ENCODE results near the gene ODC1.

ODC1 gene

DNA sequence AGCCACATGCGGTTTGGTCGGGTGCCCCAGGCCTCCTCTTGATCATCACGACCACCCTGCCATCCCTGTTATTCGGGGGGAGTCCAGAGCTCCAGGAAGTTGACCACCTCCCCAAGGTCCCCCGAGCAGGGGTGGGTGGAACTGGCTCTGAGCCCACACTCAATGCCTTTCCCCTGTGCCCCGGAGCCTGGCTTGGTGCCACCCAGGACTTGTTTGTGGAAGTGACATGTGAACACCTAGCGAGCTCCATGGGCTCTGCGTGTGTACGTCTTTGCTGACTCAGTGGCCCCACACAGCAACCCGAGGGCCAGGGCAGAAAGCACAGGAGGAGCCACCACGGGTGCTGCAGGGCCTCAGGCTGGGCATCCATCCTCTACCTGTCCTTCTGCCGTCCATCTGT is 32.5 kb downstream of the ODC1 start:
- WGBS (ENCODE audit: insufficient coverage, insufficient read length), result no CpG with 5 or more reads among the region's 12 CpGs
- H3K36me3 ChIP-seq (ENCODE audit: control insufficient read depth, insufficient read depth, low read length), result peaks cover 2% of the 10 kb centered on the region; the same call in 1 of the 2 replicates
- no peak for DNase-seq (ENCODE audit: low read depth, low spot score)
- no peaks in the 10 kb centered on the region for H3K9me3 ChIP-seq (ENCODE audit: control insufficient read depth, insufficient read depth, low read length)
- no peaks in the 10 kb centered on the region for H3K4me1 ChIP-seq (ENCODE audit: control insufficient read depth, insufficient read depth, low read length)
- H3K27me3 ChIP-seq (ENCODE audit: control insufficient read depth, insufficient read depth, low read length), result no peaks in the 10 kb centered on the region
- H3K27ac ChIP-seq (ENCODE audit: low read length), result no peak overlapping the region
- H3K4me3 ChIP-seq (ENCODE audit: low read length), result no peak overlapping the region

- H3K4me3 ChIP-seq (ENCODE audit: low read length), result no peak overlapping the region
- no peak for DNase-seq (ENCODE audit: low read depth, low spot score)
- peaks cover 2% of the 10 kb centered on the region; the same call in 1 of the 2 replicates for H3K36me3 ChIP-seq (ENCODE audit: control insufficient read depth, insufficient read depth, low read length)
- no peaks in the 10 kb centered on the region for H3K4me1 ChIP-seq (ENCODE audit: control insufficient read depth, insufficient read depth, low read length)
- H3K9me3 ChIP-seq (ENCODE audit: control insufficient read depth, insufficient read depth, low read length), result no peaks in the 10 kb centered on the region
- H3K27me3 ChIP-seq (ENCODE audit: control insufficient read depth, insufficient read depth, low read length), result no peaks in the 10 kb centered on the region
- no peak overlapping the region for H3K27ac ChIP-seq (ENCODE audit: low read length)
- WGBS (ENCODE audit: insufficient coverage, insufficient read length), result no CpG with 5 or more reads among the region's 8 CpGs
Observed at GRCh38 chr2:10415048-10415447, 33.1 kb downstream of the ODC1 start.

DNA sequence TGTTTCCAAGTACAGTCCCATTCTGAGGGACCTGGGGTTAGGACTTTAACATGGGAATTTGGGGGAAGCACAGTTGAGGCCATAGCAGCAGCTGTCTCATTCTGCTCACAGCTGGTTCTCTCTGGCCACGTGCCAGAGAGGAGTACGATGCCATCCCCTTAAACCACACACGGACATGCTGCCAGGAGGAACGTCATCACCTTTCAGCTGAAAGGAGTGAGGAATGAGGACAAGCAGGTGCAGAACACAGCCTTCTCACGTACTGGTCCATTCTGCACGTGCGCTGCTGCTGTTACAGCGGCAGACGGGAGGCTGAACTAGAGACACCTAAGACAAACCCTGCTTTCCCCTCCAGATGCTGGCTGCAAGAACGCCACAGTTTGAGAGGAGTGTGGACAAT is 33.5 kb downstream of the ODC1 start:
- Histone ChIP-seq H3K4me3 (ENCODE audit: low read length) (no peak overlapping the region), H3K4me1 (ENCODE audit: control insufficient read depth, insufficient read depth, low read length) (no peaks in the 10 kb centered on the region), H3K27me3 (ENCODE audit: control insufficient read depth, insufficient read depth, low read length) (no peaks in the 10 kb centered on the region), H3K9me3 (ENCODE audit: control insufficient read depth, insufficient read depth, low read length) (no peaks in the 10 kb centered on the region), H3K36me3 (ENCODE audit: control insufficient read depth, insufficient read depth, low read length) (no peaks in the 10 kb centered on the region; the same call in 1 of the 2 replicates), H3K27ac (ENCODE audit: low read length) (no peak overlapping the region)
- no peak for DNase-seq (ENCODE audit: low read depth, low spot score)
- no CpG with 5 or more reads among the region's 10 CpGs for WGBS (ENCODE audit: insufficient coverage, insufficient read length)

- WGBS (ENCODE audit: insufficient coverage, insufficient read length), result no CpG with 5 or more reads among the region's 7 CpGs
- Histone ChIP-seq H3K27me3 (ENCODE audit: control insufficient read depth, insufficient read depth, low read length) (no peaks in the 10 kb centered on the region), H3K9me3 (ENCODE audit: control insufficient read depth, insufficient read depth, low read length) (no peaks in the 10 kb centered on the region), H3K4me3 (ENCODE audit: low read length) (no peak overlapping the region), H3K27ac (ENCODE audit: low read length) (no peak overlapping the region), H3K36me3 (ENCODE audit: control insufficient read depth, insufficient read depth, low read length) (no peaks in the 10 kb centered on the region), H3K4me1 (ENCODE audit: control insufficient read depth, insufficient read depth, low read length) (no peaks in the 10 kb centered on the region)
- no peak for DNase-seq (ENCODE audit: low read depth, low spot score)
Observed at GRCh38 chr2:10413991-10414451, 34.1 kb downstream of the ODC1 start.

DNA sequence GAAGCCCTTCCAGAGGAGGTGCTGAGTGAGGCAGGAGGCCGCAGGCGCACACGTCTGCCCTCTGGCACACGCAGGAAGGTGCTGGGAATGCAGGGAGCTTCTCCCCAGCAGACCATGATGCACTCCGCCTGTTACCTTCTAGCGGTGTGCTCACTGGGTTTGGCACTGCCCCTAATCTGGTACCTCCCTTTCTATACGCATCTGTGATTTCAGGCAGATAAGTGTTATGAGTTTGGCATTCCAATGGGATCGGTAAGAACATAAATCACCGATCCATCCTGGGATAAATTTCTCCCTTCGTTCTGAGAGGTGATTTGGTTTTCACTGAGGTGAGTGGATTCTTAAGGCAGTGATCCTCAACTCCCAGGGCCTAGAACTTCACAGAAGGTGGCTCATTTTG is 34.6 kb downstream of the ODC1 start:
- no peak overlapping the region for H3K27ac ChIP-seq (ENCODE audit: low read length)
- no peaks in the 10 kb centered on the region for H3K4me1 ChIP-seq (ENCODE audit: control insufficient read depth, insufficient read depth, low read length)
- no peaks in the 10 kb centered on the region for H3K27me3 ChIP-seq (ENCODE audit: control insufficient read depth, insufficient read depth, low read length)
- no CpG with 5 or more reads among the region's 10 CpGs for WGBS (ENCODE audit: insufficient coverage, insufficient read length)
- no peaks in the 10 kb centered on the region for H3K36me3 ChIP-seq (ENCODE audit: control insufficient read depth, insufficient read depth, low read length)
- no peak for DNase-seq (ENCODE audit: low read depth, low spot score)
- H3K9me3 ChIP-seq (ENCODE audit: control insufficient read depth, insufficient read depth, low read length), result no peaks in the 10 kb centered on the region
- no peak overlapping the region for H3K4me3 ChIP-seq (ENCODE audit: low read length)

DNA sequence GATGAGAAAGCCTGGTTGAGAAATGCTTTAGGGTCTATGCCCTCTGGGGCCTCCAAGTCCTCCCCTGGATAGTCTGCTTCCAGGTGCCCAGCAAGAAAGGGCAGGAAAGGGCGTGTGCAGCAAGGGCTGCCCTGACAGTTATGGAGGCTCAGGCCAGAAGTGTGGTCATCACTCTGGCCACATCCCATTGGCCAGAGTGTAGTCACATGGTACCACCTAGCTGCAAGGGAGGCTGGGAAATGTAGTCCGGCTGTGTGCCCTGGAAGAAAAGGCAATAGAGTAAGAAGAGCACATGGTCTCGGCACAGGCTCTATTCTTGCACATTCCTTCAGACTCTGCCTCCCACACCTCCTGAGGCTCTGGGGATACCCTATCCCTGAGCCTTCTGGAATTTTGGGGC is 35.7 kb downstream of the ODC1 start:
- Histone ChIP-seq H3K36me3 (ENCODE audit: control insufficient read depth, insufficient read depth, low read length) (no peaks in the 10 kb centered on the region), H3K27me3 (ENCODE audit: control insufficient read depth, insufficient read depth, low read length) (no peaks in the 10 kb centered on the region), H3K4me1 (ENCODE audit: control insufficient read depth, insufficient read depth, low read length) (no peaks in the 10 kb centered on the region), H3K9me3 (ENCODE audit: control insufficient read depth, insufficient read depth, low read length) (no peaks in the 10 kb centered on the region), H3K4me3 (ENCODE audit: low read length) (no peak overlapping the region), H3K27ac (ENCODE audit: low read length) (no peak overlapping the region)
- WGBS (ENCODE audit: insufficient coverage, insufficient read length), result no CpG with 5 or more reads among the region's 3 CpGs
- DNase-seq (ENCODE audit: low read depth, low spot score), result no peak

- Histone ChIP-seq H3K4me3 (ENCODE audit: low read length) (no peak overlapping the region), H3K36me3 (ENCODE audit: control insufficient read depth, insufficient read depth, low read length) (no peaks in the 10 kb centered on the region), H3K27ac (ENCODE audit: low read length) (no peak overlapping the region), H3K4me1 (ENCODE audit: control insufficient read depth, insufficient read depth, low read length) (no peaks in the 10 kb centered on the region), H3K9me3 (ENCODE audit: control insufficient read depth, insufficient read depth, low read length) (no peaks in the 10 kb centered on the region), H3K27me3 (ENCODE audit: control insufficient read depth, insufficient read depth, low read length) (no peaks in the 10 kb centered on the region)
- no CpG with 5 or more reads among the region's 8 CpGs for WGBS (ENCODE audit: insufficient coverage, insufficient read length)
- no peak for DNase-seq (ENCODE audit: low read depth, low spot score)
Observed at GRCh38 chr2:10411557-10411956, 36.6 kb downstream of the ODC1 start.

GRCh38 chr2:10410823-10411437 is 37.2 kb downstream of the ODC1 start:
- Histone ChIP-seq H3K36me3 (ENCODE audit: control insufficient read depth, insufficient read depth, low read length) (no peaks in the 10 kb centered on the region), H3K9me3 (ENCODE audit: control insufficient read depth, insufficient read depth, low read length) (no peaks in the 10 kb centered on the region), H3K4me1 (ENCODE audit: control insufficient read depth, insufficient read depth, low read length) (no peaks in the 10 kb centered on the region), H3K27ac (ENCODE audit: low read length) (no peak overlapping the region), H3K4me3 (ENCODE audit: low read length) (no peak overlapping the region), H3K27me3 (ENCODE audit: control insufficient read depth, insufficient read depth, low read length) (no peaks in the 10 kb centered on the region)
- no CpG with 5 or more reads among the region's 13 CpGs for WGBS (ENCODE audit: insufficient coverage, insufficient read length)
- no peak for DNase-seq (ENCODE audit: low read depth, low spot score)

- Histone ChIP-seq H3K4me3 (ENCODE audit: low read length) (no peak overlapping the region), H3K27ac (ENCODE audit: low read length) (no peak overlapping the region), H3K27me3 (ENCODE audit: control insufficient read depth, insufficient read depth, low read length) (no peaks in the 10 kb centered on the region), H3K9me3 (ENCODE audit: control insufficient read depth, insufficient read depth, low read length) (no peaks in the 10 kb centered on the region), H3K36me3 (ENCODE audit: control insufficient read depth, insufficient read depth, low read length) (no peaks in the 10 kb centered on the region), H3K4me1 (ENCODE audit: control insufficient read depth, insufficient read depth, low read length) (no peaks in the 10 kb centered on the region)
- no CpG with 5 or more reads among the region's 14 CpGs for WGBS (ENCODE audit: insufficient coverage, insufficient read length)
- DNase-seq (ENCODE audit: low read depth, low spot score), result no peak
Observed at GRCh38 chr2:10410001-10410822, 37.9 kb downstream of the ODC1 start.

DNA sequence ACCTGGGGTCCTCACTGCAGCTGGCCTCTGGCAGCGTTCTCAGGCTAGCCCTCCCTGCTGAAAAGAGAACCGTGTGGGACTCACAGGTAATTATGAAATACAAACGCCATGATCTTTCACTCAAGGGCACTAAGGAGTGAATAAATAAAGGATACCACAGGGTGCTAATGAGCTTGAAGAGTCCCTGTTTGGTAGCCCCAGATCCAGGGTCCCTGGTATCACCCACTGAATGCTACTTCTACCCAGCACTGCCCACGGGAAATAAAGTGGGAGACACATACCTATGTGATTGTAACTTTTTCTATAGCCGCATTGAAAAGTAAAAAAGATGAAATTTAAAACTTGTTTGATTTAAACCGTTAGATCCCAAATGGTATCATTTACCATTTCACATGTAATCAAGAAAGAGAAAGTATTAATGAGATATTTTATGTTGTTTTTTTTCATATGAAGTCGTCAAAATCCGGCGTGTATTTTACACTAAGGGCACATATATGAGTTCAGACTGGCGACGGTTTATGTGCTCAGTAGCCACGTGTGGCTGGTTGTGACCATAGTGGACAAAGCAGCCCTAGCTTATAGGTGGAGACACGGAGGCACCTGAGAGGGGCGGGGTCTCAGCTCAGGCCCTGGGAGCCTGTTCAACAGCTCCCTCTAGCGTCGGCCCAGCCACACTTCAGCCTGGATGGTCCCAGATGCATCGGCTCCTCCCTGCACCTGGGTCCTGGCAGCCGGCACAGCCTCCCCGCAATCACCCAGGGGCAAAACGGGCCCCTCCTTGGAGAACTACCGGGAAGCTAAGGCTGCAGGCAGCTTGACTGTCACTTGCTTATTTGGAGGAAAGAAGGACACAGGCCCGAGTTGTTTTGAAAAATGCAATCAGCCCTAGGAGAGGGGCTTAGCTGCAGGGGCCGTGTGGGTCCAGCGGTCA is 39.2 kb downstream of the ODC1 start:
- Histone ChIP-seq H3K4me1 (ENCODE audit: control insufficient read depth, insufficient read depth, low read length) (no peaks in the 10 kb centered on the region), H3K36me3 (ENCODE audit: control insufficient read depth, insufficient read depth, low read length) (no peaks in the 10 kb centered on the region), H3K9me3 (ENCODE audit: control insufficient read depth, insufficient read depth, low read length) (no peaks in the 10 kb centered on the region), H3K4me3 (ENCODE audit: low read length) (no peak overlapping the region), H3K27ac (ENCODE audit: low read length) (no peak overlapping the region), H3K27me3 (ENCODE audit: control insufficient read depth, insufficient read depth, low read length) (no peaks in the 10 kb centered on the region)
- WGBS (ENCODE audit: insufficient coverage, insufficient read length), result no CpG with 5 or more reads among the region's 24 CpGs
- DNase-seq (ENCODE audit: low read depth, low spot score), result peak; percentile 81
